ENCODE measurements around the gene RIPOR2.

DNA sequence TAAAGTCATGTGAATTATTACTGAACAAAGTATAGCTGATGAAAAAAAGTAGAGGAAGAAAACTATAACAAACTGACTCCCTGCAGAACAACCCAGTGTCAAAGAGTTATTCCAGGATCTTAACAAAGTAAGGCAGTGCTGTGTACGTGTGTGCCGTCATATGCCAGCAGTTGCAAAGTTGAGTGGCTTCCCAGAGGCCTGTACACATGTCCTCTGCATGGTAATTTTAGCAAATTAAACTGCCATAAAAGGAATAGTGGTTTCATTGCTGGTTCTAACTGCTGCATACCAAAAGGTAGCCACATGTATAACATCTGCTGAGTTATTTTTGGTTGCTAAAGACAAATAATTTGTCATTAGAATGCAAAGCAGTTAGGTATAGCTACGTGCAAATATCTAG, 44.8 kb downstream of the RIPOR2 start:
- TF ChIP-seq ZBTB1 (tag by site-specific recombination; IDR thresholded peaks at IDR 0.05) (no peak), ZSCAN16 (tag by site-specific recombination; IDR thresholded peaks at IDR 0.05) (no peak), KLF16 (tag by site-specific recombination; IDR thresholded peaks at IDR 0.05) (no peak)

Data from HEK293 (cell line).